H9 (cell line): ENCODE data around the gene UNC13D. TPM values are rescaled to one million over a fixed set of nuclear protein-coding genes. Genes with fewer than 3 reads are reported as not detected.

Experiments
- DNase-seq: peaks from one replicate; pipeline ENCODE4 v3.0.0-alpha.2; 2017
- H2AFZ ChIP-seq: one replicate; pipeline ENCODE4 v1.6.1; 2013; ENCODE audit warnings: mild to moderate bottlenecking, low read length, control low read depth, moderate library complexity
- H2AK5ac ChIP-seq: 2 replicates; pipeline ENCODE4 v1.6.1; 2013; ENCODE audit warnings: low read length, control low read depth, mixed read lengths; ENCODE audit not compliant: insufficient read length
- H2BK120ac ChIP-seq: one replicate; pipeline ENCODE4 v1.6.1; 2013; ENCODE audit warnings: low read depth, mild to moderate bottlenecking, low read length, control low read depth, inconsistent platforms; ENCODE audit not compliant: poor library complexity, severe bottlenecking
- H2BK12ac ChIP-seq: 2 replicates; pipeline ENCODE4 v1.6.1; 2013; ENCODE audit warnings: low read length, control low read depth, mixed read lengths, low read depth; ENCODE audit not compliant: insufficient read length
- H2BK15ac ChIP-seq: 2 replicates; pipeline ENCODE4 v1.6.1; 2013; ENCODE audit warnings: low read depth, low read length, control low read depth
- H2BK20ac ChIP-seq: one replicate; pipeline ENCODE4 v1.6.1; 2013; ENCODE audit warnings: low read depth, mild to moderate bottlenecking, low read length, control low read depth, inconsistent platforms; ENCODE audit not compliant: poor library complexity, severe bottlenecking
- H2BK5ac ChIP-seq: 2 replicates; pipeline ENCODE4 v1.6.1; 2013; ENCODE audit warnings: low read length, control low read depth, mixed read lengths; ENCODE audit not compliant: insufficient read length
- H3K14ac ChIP-seq: 2 replicates; pipeline ENCODE4 v1.6.1; 2013; ENCODE audit warnings: low read length, control low read depth; ENCODE audit not compliant: insufficient read depth
- H3K18ac ChIP-seq: 2 replicates; pipeline ENCODE4 v1.6.1; 2013; ENCODE audit warnings: low read depth, mild to moderate bottlenecking, mixed read lengths, low read length, control low read depth; ENCODE audit not compliant: insufficient read length
- H3K23ac ChIP-seq: 2 replicates; pipeline ENCODE4 v1.6.1; 2013; ENCODE audit warnings: low read length, control low read depth, mixed read lengths, low read depth; ENCODE audit not compliant: insufficient read length
- H3K23me2 ChIP-seq: 2 replicates; pipeline ENCODE4 v1.6.1; 2013; ENCODE audit warnings: low read depth, mild to moderate bottlenecking, mixed read lengths, low read length, control low read depth; ENCODE audit not compliant: insufficient read length, poor library complexity, severe bottlenecking
- H3K27ac ChIP-seq: 2 replicates; pipeline ENCODE4 v1.5.1; 2013; ENCODE audit warnings: low read length, control low read depth, mixed read lengths, low read depth; ENCODE audit not compliant: insufficient read length
- H3K27me3 ChIP-seq: 2 replicates; pipeline ENCODE4 v1.6.1; 2013; ENCODE audit warnings: low read length, control low read depth, inconsistent platforms; ENCODE audit not compliant: insufficient read depth
- H3K4ac ChIP-seq: 2 replicates; pipeline ENCODE4 v1.6.1; 2013; ENCODE audit warnings: low read depth, mild to moderate bottlenecking, control low read depth, inconsistent platforms, low read length, moderate library complexity
- H3K4me1 ChIP-seq: 2 replicates; pipeline ENCODE4 v1.6.1; 2013; ENCODE audit warnings: low read length, control low read depth, inconsistent platforms; ENCODE audit not compliant: insufficient read depth
- H3K4me2 ChIP-seq: 2 replicates; pipeline ENCODE4 v1.6.1; 2013; ENCODE audit warnings: low read length, control low read depth, mixed read lengths; ENCODE audit not compliant: insufficient read length, insufficient read depth
- H3K56ac ChIP-seq: 2 replicates; pipeline ENCODE4 v1.6.1; 2013; ENCODE audit warnings: low read depth, mild to moderate bottlenecking, mixed read lengths, low read length, control low read depth; ENCODE audit not compliant: insufficient read length
- H3K79me1 ChIP-seq: 2 replicates; pipeline ENCODE4 v1.6.1; 2013; ENCODE audit warnings: low read depth, mild to moderate bottlenecking, moderate library complexity, low read length, control low read depth, inconsistent platforms; ENCODE audit not compliant: insufficient read depth, poor library complexity, severe bottlenecking
- H3K79me2 ChIP-seq: 2 replicates; pipeline ENCODE4 v1.6.1; 2013; ENCODE audit warnings: low read length, control low read depth, inconsistent platforms; ENCODE audit not compliant: insufficient read depth
- H3K9ac ChIP-seq: 2 replicates; pipeline ENCODE4 v1.6.1; 2013; ENCODE audit warnings: low read length, control low read depth, mixed read lengths; ENCODE audit not compliant: insufficient read length; ENCODE audit errors: extremely low read depth
- H3K9me3 ChIP-seq: one replicate; pipeline ENCODE4 v1.6.1; 2013; ENCODE audit warnings: low read depth, low read length, inconsistent platforms; ENCODE audit not compliant: control insufficient read depth
- H3T11ph ChIP-seq: one replicate; pipeline ENCODE4 v1.6.1; 2013; ENCODE audit warnings: mild to moderate bottlenecking, low read length, control low read depth, inconsistent platforms
- H4K20me1 ChIP-seq: one replicate; pipeline ENCODE4 v1.6.1; 2013; ENCODE audit not compliant: control insufficient read depth, insufficient read length, insufficient read depth
- H4K5ac ChIP-seq: 2 replicates; pipeline ENCODE4 v1.6.1; 2013; ENCODE audit warnings: low read depth, mild to moderate bottlenecking, mixed read lengths, low read length, control low read depth; ENCODE audit not compliant: insufficient read length
- H4K8ac ChIP-seq: replicated peaks from 2 replicates; pipeline ENCODE4 v1.6.1; 2013; ENCODE audit warnings: low read length, control low read depth, mixed read lengths, low read depth; ENCODE audit not compliant: insufficient read length
- H4K91ac ChIP-seq: 2 replicates; pipeline ENCODE4 v1.6.1; 2013; ENCODE audit warnings: low read depth, mild to moderate bottlenecking, moderate library complexity, mixed read lengths, low read length, control low read depth; ENCODE audit not compliant: insufficient read length
- H3K27ac Mint-ChIP-seq, 3 experiments: 2 replicates in 2 of 3; 3 replicates in 1 of 3; pipeline ENCODE4 v1.8.0; 2020 to 2021; ENCODE audit warnings: mixed read lengths in 3 of 3, mild to moderate bottlenecking in 1 of 3, moderate library complexity in 1 of 3
- H3K27me3 Mint-ChIP-seq: 2 replicates; pipeline ENCODE4 v1.8.0; 2021; ENCODE audit warnings: low read depth, mild to moderate bottlenecking, moderate library complexity, mixed read lengths
- H3K36me3 Mint-ChIP-seq, 3 experiments: 2 replicates in 2 of 3; 3 replicates in 1 of 3; pipeline ENCODE4 v1.8.0; 2020 to 2021; ENCODE audit warnings: low read depth in 3 of 3, mixed read lengths in 3 of 3; ENCODE audit not compliant: insufficient read depth in 1 of 3
- H3K4me1 Mint-ChIP-seq, 2 experiments: 2 replicates each; pipeline ENCODE4 v1.8.0; 2020; ENCODE audit warnings: mixed read lengths in 2 of 2
- H3K4me3 Mint-ChIP-seq, 2 experiments: 2 replicates in 1 of 2; 3 replicates in 1 of 2; pipeline ENCODE4 v1.8.0; 2020 to 2021; ENCODE audit warnings: mild to moderate bottlenecking in 2 of 2, mixed read lengths in 2 of 2, moderate library complexity in 1 of 2
- H3K9me3 Mint-ChIP-seq, 2 experiments: 2 replicates in 1 of 2; 3 replicates in 1 of 2; pipeline ENCODE4 v1.8.0; 2020; ENCODE audit warnings: mild to moderate bottlenecking in 2 of 2, mixed read lengths in 2 of 2, moderate library complexity in 1 of 2
- CTCF ChIP-seq: fragments of 200-600 bp; sonication (generic); conservative IDR thresholded peaks from 3 replicates; pipeline ENCODE4 v1.8.0; 2021; ENCODE audit warnings: antibody characterized with exemption, mild to moderate bottlenecking
- WGBS: extraction: QIAGEN DNeasy Blood & Tissue Kit; methylation state at CpG from one replicate; pipeline ENCODE4 v1.1.7; 2013; ENCODE audit warnings: missing lambda C conversion rate, low lambda C conversion rate, mixed read lengths; ENCODE audit not compliant: insufficient read length; ENCODE audit errors: extremely low coverage; 5-methylcytosine and 5-hydroxymethylcytosine counted together
- total RNA-seq: library from RNA; stranded (reverse); gene quantifications from 2 replicates; pipeline ENCODE4 v1.2.1, GENCODE V29; 2021

The UNC13D gene
- total RNA-seq, 1 experiment from 2014 or later = 6.3 TPM

- no peak overlapping the region for H3K27ac ChIP-seq
- H2BK15ac ChIP-seq = no peak overlapping the region
- DNase-seq = peak; percentile 68
- H3T11ph ChIP-seq = no peak overlapping the region
- H3K9me3 ChIP-seq = no peaks in the 10 kb centered on the region
- H2BK12ac ChIP-seq = no peak overlapping the region
- H3K18ac ChIP-seq = no peak overlapping the region
- H3K27me3 Mint-ChIP-seq = peaks cover 49% of the 10 kb centered on the region
- H3K23me2 ChIP-seq = peaks cover 8% of the 10 kb centered on the region
- no peak overlapping the region for H2AK5ac ChIP-seq
- no peak overlapping the region for H4K8ac ChIP-seq
- no peaks in the 10 kb centered on the region for H3K79me1 ChIP-seq
- no peak overlapping the region for H3K9ac ChIP-seq
- peak overlapping the region; percentile 37 for H3K14ac ChIP-seq
- H2BK5ac ChIP-seq = no peak overlapping the region
- H2BK20ac ChIP-seq = no peak overlapping the region
- H3K23ac ChIP-seq = no peak overlapping the region
- H4K91ac ChIP-seq = no peak overlapping the region
- peak overlapping the region; percentile 64 to 82 for H3K4me3 Mint-ChIP-seq
- WGBS = no CpG with 5 or more reads among the region's 41 CpGs
- H3K4me1 Mint-ChIP-seq = peaks cover 18 to 22% of the 10 kb centered on the region in 2 experiments
- H3K4me1 ChIP-seq = peaks cover 3% of the 10 kb centered on the region; the same call in 1 of the 2 replicates
- H4K5ac ChIP-seq = no peak overlapping the region
- no peak overlapping the region for H3K4ac ChIP-seq
- peak overlapping the region; percentile 61 for H3K4me2 ChIP-seq
- no peaks in the 10 kb centered on the region; a peak in 2 of 7 replicates for H3K36me3 Mint-ChIP-seq
- H3K56ac ChIP-seq = no peak overlapping the region
- H3K9me3 Mint-ChIP-seq = no peaks in the 10 kb centered on the region; a peak in 1 of 5 replicates
- H3K79me2 ChIP-seq = no peaks in the 10 kb centered on the region
- no peaks in the 10 kb centered on the region for H4K20me1 ChIP-seq
- peaks cover 3% of the 10 kb centered on the region; the same call in 1 of the 2 replicates for H3K27me3 ChIP-seq
- TF ChIP-seq CTCF = no peak
- no peak overlapping the region for H2BK120ac ChIP-seq
- H2AFZ ChIP-seq = no peak overlapping the region
- no peak overlapping the region for H3K27ac Mint-ChIP-seq
Measured at GRCh38 chr17:75876938-75877751, 32.9 kb upstream of the UNC13D start.
